ENCODE results near the gene ETV7. TPM values are rescaled to one million over a fixed set of nuclear protein-coding genes. Genes with fewer than 3 reads are reported as not detected.

ETV7 gene
- total RNA-seq, 5 donors from 2014 or later (not counting 1 experiment from before 2014, with no cell fraction given): 0.44 to 3.3 (median 1.1) TPM

GRCh38 chr6:36358226-36358915 lies 29.1 kb downstream of the ETV7 start:
- CTCF ChIA-PET: interaction anchor here in 1 of 2 donors (0.5 to 0.6 kb wide), 2 partner anchors 54 to 71 kb away, joined by 5 to 11 read pairs; no protein-coding TSS in a partner anchor
- Histone ChIP-seq H3K27me3 (replicated peaks in 1 of 2; ENCODE audit: control insufficient read depth in 2 of 2, extremely low read depth in 1 of 2, insufficient read depth in 2 of 2, low read length in 1 of 2) (no peaks in the 10 kb centered on the region), H3K36me3 (ENCODE audit: control insufficient read depth in 2 of 2, extremely low read depth in 1 of 2, insufficient read depth in 1 of 2, low read length in 1 of 2) (no peaks in the 10 kb centered on the region), H3K4me3 (ENCODE audit: control insufficient read depth in 1 of 2, extremely low read depth in 1 of 2, low read length in 1 of 2) (no peak overlapping the region), H3K9me3 (no peaks in the 10 kb centered on the region), H3K4me1 (ENCODE audit: control insufficient read depth in 1 of 2, extremely low read depth in 1 of 2, insufficient read depth in 2 of 2, low read length in 2 of 2) (peaks cover 0 to 9% of the 10 kb centered on the region in 2 experiments), H3K27ac (ENCODE audit: low read length) (no peak overlapping the region)
- ATAC-seq (replicated peaks in 1 of 4) (no peak), DNase-seq (no peak)
- no CpG with 5 or more reads among the region's 4 CpGs for WGBS (ENCODE audit: insufficient coverage)
- Mint-ChIP-seq H3K27ac (no peak overlapping the region), H3K27me3 (peaks cover 0 to 3% of the 10 kb centered on the region in 2 donors), H3K9me3 (no peaks in the 10 kb centered on the region), H3K36me3 (no peaks in the 10 kb centered on the region), H3K4me3 (no peak overlapping the region), H3K4me1 (peaks cover 3 to 22% (median 5%) of the 10 kb centered on the region in 3 donors)
- POLR2A ChIA-PET: interaction anchor here in 1 of 2 donors (0.6 kb wide), 1 partner anchor 301 kb away, joined by 3 read pairs; no protein-coding TSS in a partner anchor

GRCh38 chr6:36357872-36358225 lies 29.6 kb downstream of the ETV7 start:
- ATAC-seq (replicated peaks in 1 of 4): peak in 1 of 4 experiments; percentile 62
- no peaks in the 10 kb centered on the region for H3K9me3 ChIP-seq
- no peak overlapping the region for H3K4me3 Mint-ChIP-seq
- H3K4me3 ChIP-seq (ENCODE audit: control insufficient read depth in 1 of 2, extremely low read depth in 1 of 2, low read length in 1 of 2): no peak overlapping the region
- peak in 4 of 35 experiments; percentile 15 to 40 (median 18) for DNase-seq
- no peaks in the 10 kb centered on the region for H3K9me3 Mint-ChIP-seq
- no peak overlapping the region for H3K27ac ChIP-seq (ENCODE audit: low read length)
- WGBS (ENCODE audit: insufficient coverage): 31% methylated on average over 3 of the region's 3 CpGs
- no peak overlapping the region for H3K27ac Mint-ChIP-seq
- H3K36me3 ChIP-seq (ENCODE audit: control insufficient read depth in 2 of 2, extremely low read depth in 1 of 2, insufficient read depth in 1 of 2, low read length in 1 of 2): no peaks in the 10 kb centered on the region
- H3K36me3 Mint-ChIP-seq: no peaks in the 10 kb centered on the region
- peaks cover 0 to 9% of the 10 kb centered on the region in 2 experiments for H3K4me1 ChIP-seq (ENCODE audit: control insufficient read depth in 1 of 2, extremely low read depth in 1 of 2, insufficient read depth in 2 of 2, low read length in 2 of 2)
- peaks cover 3 to 22% (median 5%) of the 10 kb centered on the region in 3 donors for H3K4me1 Mint-ChIP-seq
- peaks cover 0 to 3% of the 10 kb centered on the region in 2 donors for H3K27me3 Mint-ChIP-seq
- ChIA-PET CTCF (no interaction called here), POLR2A (no interaction called here)
- no peaks in the 10 kb centered on the region for H3K27me3 ChIP-seq (replicated peaks in 1 of 2; ENCODE audit: control insufficient read depth in 2 of 2, extremely low read depth in 1 of 2, insufficient read depth in 2 of 2, low read length in 1 of 2)

DNA sequence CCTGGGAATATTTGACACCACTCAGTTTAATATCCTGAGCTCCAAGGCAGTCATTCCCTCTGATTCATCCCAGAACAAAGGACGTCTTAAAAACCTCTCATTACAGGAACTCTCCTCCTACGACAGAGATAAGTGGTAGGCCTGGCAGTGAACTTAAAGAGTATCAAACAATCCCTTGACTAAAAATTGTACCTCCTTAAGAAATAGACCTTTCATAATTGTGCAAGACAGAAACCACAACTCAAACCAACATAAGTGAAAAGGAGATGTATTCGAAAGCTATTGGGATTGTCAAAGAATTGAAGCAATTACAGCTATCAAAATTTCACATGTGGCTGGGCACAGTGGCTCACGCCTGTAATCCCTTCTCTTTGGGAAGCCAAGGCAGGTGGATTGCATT lies 31.6 kb downstream of the ETV7 start:
- H3K4me1 Mint-ChIP-seq: peaks cover 3 to 21% (median 3%) of the 10 kb centered on the region in 3 donors
- DNase-seq: no peak
- Histone ChIP-seq H3K27ac (ENCODE audit: low read length) (no peak overlapping the region), H3K9me3 (no peaks in the 10 kb centered on the region), H3K4me3 (ENCODE audit: control insufficient read depth in 1 of 2, extremely low read depth in 1 of 2, low read length in 1 of 2) (no peak overlapping the region), H3K27me3 (replicated peaks in 1 of 2; ENCODE audit: control insufficient read depth in 2 of 2, extremely low read depth in 1 of 2, insufficient read depth in 2 of 2, low read length in 1 of 2) (peaks cover 0 to 2% of the 10 kb centered on the region in 2 experiments), H3K36me3 (ENCODE audit: control insufficient read depth in 2 of 2, extremely low read depth in 1 of 2, insufficient read depth in 1 of 2, low read length in 1 of 2) (no peaks in the 10 kb centered on the region), H3K4me1 (ENCODE audit: control insufficient read depth in 1 of 2, extremely low read depth in 1 of 2, insufficient read depth in 2 of 2, low read length in 2 of 2) (peaks cover 0 to 9% of the 10 kb centered on the region in 2 experiments)
- peaks cover 0 to 3% of the 10 kb centered on the region in 2 donors for H3K27me3 Mint-ChIP-seq
- WGBS (ENCODE audit: insufficient coverage): 67% methylated on average over 1 of the region's 4 CpGs
- no peak for ATAC-seq (replicated peaks in 1 of 4)
- H3K9me3 Mint-ChIP-seq: no peaks in the 10 kb centered on the region
- ChIA-PET POLR2A (no interaction called here), CTCF (no interaction called here)
- H3K4me3 Mint-ChIP-seq: no peak overlapping the region
- no peak overlapping the region for H3K27ac Mint-ChIP-seq
- H3K36me3 Mint-ChIP-seq: no peaks in the 10 kb centered on the region

GRCh38 chr6:36353411-36353915 lies 34.0 kb downstream of the ETV7 start:
- whole genome bisulfite sequencing (ENCODE audit: insufficient coverage): no CpG with 5 or more reads among the region's 4 CpGs
- no peak overlapping the region for H3K27ac Mint-ChIP-seq
- Histone ChIP-seq H3K27me3 (replicated peaks in 1 of 2; ENCODE audit: control insufficient read depth in 2 of 2, extremely low read depth in 1 of 2, insufficient read depth in 2 of 2, low read length in 1 of 2) (peaks cover 0 to 2% of the 10 kb centered on the region in 2 experiments), H3K9me3 (no peaks in the 10 kb centered on the region), H3K4me3 (ENCODE audit: control insufficient read depth in 1 of 2, extremely low read depth in 1 of 2, low read length in 1 of 2) (no peak overlapping the region), H3K4me1 (ENCODE audit: control insufficient read depth in 1 of 2, extremely low read depth in 1 of 2, insufficient read depth in 2 of 2, low read length in 2 of 2) (peaks cover 0 to 2% of the 10 kb centered on the region in 2 experiments), H3K36me3 (ENCODE audit: control insufficient read depth in 2 of 2, extremely low read depth in 1 of 2, insufficient read depth in 1 of 2, low read length in 1 of 2) (no peaks in the 10 kb centered on the region), H3K27ac (ENCODE audit: low read length) (no peak overlapping the region)
- H3K9me3 Mint-ChIP-seq: no peaks in the 10 kb centered on the region
- H3K4me1 Mint-ChIP-seq: peaks cover 0 to 13% (median 2%) of the 10 kb centered on the region in 3 donors
- no peak overlapping the region for H3K4me3 Mint-ChIP-seq
- ATAC-seq (replicated peaks in 1 of 4) (no peak), DNase-seq (no peak)
- ChIA-PET POLR2A (no interaction called here), CTCF (no interaction called here)
- H3K36me3 Mint-ChIP-seq: no peaks in the 10 kb centered on the region
- H3K27me3 Mint-ChIP-seq: no peaks in the 10 kb centered on the region

DNA sequence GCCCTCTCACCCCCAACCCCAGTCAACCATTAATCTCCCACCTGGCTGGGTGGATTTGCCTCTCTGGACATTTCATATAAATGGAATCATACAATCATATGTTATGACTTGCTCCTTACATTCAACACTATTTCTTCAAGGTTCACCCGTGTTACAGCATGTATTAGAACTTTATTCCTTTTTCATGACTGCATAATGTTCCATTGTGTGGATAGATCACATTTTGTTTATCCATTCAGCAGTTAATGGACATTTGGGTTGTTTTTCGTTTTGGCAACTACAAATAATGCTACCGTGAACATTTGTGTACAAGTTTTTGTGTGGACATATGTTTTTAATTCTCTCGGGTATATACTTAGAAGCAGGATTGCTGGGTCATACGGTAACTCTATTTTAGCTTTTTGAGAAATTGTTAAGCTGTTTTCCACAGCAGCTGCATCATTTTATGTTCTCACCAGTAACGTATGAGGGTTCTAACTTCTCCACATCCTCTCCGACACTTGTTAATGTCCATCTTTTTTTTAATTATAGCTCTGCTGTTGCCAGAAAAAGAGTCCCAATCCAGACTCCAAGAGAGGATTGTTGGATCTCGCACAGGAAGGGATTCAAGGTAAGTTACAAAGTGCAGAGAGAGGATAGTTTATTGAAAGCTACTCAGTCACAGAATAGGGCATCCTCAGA lies 34.9 kb downstream of the ETV7 start:
- no peak overlapping the region for H3K27ac Mint-ChIP-seq
- DNase-seq (no peak), ATAC-seq (replicated peaks in 1 of 4) (no peak)
- CTCF ChIA-PET: no interaction called here
- Histone ChIP-seq H3K9me3 (no peaks in the 10 kb centered on the region), H3K4me3 (ENCODE audit: control insufficient read depth in 1 of 2, extremely low read depth in 1 of 2, low read length in 1 of 2) (no peak overlapping the region), H3K27me3 (replicated peaks in 1 of 2; ENCODE audit: control insufficient read depth in 2 of 2, extremely low read depth in 1 of 2, insufficient read depth in 2 of 2, low read length in 1 of 2) (peaks cover 0 to 2% of the 10 kb centered on the region in 2 experiments), H3K27ac (ENCODE audit: low read length) (no peak overlapping the region), H3K36me3 (ENCODE audit: control insufficient read depth in 2 of 2, extremely low read depth in 1 of 2, insufficient read depth in 1 of 2, low read length in 1 of 2) (no peaks in the 10 kb centered on the region), H3K4me1 (ENCODE audit: control insufficient read depth in 1 of 2, extremely low read depth in 1 of 2, insufficient read depth in 2 of 2, low read length in 2 of 2) (no peaks in the 10 kb centered on the region)
- H3K27me3 Mint-ChIP-seq: no peaks in the 10 kb centered on the region
- H3K36me3 Mint-ChIP-seq: no peaks in the 10 kb centered on the region
- 80% methylated on average over 4 of the region's 8 CpGs for WGBS (ENCODE audit: insufficient coverage)
- POLR2A ChIA-PET: no interaction called here
- H3K9me3 Mint-ChIP-seq: no peaks in the 10 kb centered on the region
- H3K4me1 Mint-ChIP-seq: peaks cover 0 to 5% (median 0%) of the 10 kb centered on the region in 3 donors
- H3K4me3 Mint-ChIP-seq: no peak overlapping the region

- ChIA-PET CTCF (interaction anchor here in 1 of 2 donors (1.6 kb wide), 1 partner anchor 10 kb away, joined by 7 read pairs; no protein-coding TSS in a partner anchor), POLR2A (no interaction called here)
- Histone ChIP-seq H3K4me1 (ENCODE audit: control insufficient read depth in 1 of 2, extremely low read depth in 1 of 2, insufficient read depth in 2 of 2, low read length in 2 of 2) (no peaks in the 10 kb centered on the region), H3K36me3 (ENCODE audit: control insufficient read depth in 2 of 2, extremely low read depth in 1 of 2, insufficient read depth in 1 of 2, low read length in 1 of 2) (no peaks in the 10 kb centered on the region), H3K27ac (ENCODE audit: low read length) (no peak overlapping the region), H3K9me3 (no peaks in the 10 kb centered on the region), H3K4me3 (ENCODE audit: control insufficient read depth in 1 of 2, extremely low read depth in 1 of 2, low read length in 1 of 2) (no peak overlapping the region), H3K27me3 (replicated peaks in 1 of 2; ENCODE audit: control insufficient read depth in 2 of 2, extremely low read depth in 1 of 2, insufficient read depth in 2 of 2, low read length in 1 of 2) (peaks cover 0 to 2% of the 10 kb centered on the region in 2 experiments)
- DNase-seq (no peak), ATAC-seq (replicated peaks in 1 of 4) (no peak)
- Mint-ChIP-seq H3K9me3 (no peaks in the 10 kb centered on the region), H3K4me3 (no peak overlapping the region), H3K27me3 (no peaks in the 10 kb centered on the region), H3K36me3 (no peaks in the 10 kb centered on the region), H3K27ac (no peak overlapping the region), H3K4me1 (no peaks in the 10 kb centered on the region)
- WGBS (ENCODE audit: insufficient coverage): 85% methylated on average over 12 of the region's 15 CpGs
Measured at GRCh38 chr6:36350681-36351571, 36.5 kb downstream of the ETV7 start.

All from T-cell (primary cell).